Endothelial cell of umbilical vein (primary cell): Measurements from ENCODE around the gene MARVELD2. TPM values are rescaled to one million over a fixed set of nuclear protein-coding genes. Genes with fewer than 3 reads are reported as not detected.

Experiments
- BruUV-seq: library from RNA; stranded (reverse); fragments of 400-500 nt; replicated peaks from 2 replicates; lab custom pipeline; 2021; lab: Mats Ljungman, UMichigan
- CTCF ChIA-PET: fragments of 300-600, 350-600 bp; sonication (Branson Sonifier 250); formaldehyde crosslinking; loops from one replicate; lab custom pipeline; 2021; ENCODE audit warnings: antibody characterized with exemption, inconsistent platforms; lab: Charles Lee
- POLR2A ChIA-PET: fragments of 300-600, 350-600 bp; sonication (Branson Sonifier 250); formaldehyde crosslinking; loops from one replicate; lab custom pipeline; 2021; ENCODE audit warnings: antibody characterized with exemption, inconsistent platforms; lab: Charles Lee
- DNase-seq: peaks from one replicate; pipeline ENCODE4 v3.0.0-alpha.2; 2011; ENCODE audit warnings: low read depth, low spot score
- FAIRE-seq: peaks from 2 replicates; lab custom pipeline; 2011; peaks lifted over from hg19 to GRCh38; lab: Jason Lieb, UNC
- H2AFZ ChIP-seq: 2 replicates; pipeline ENCODE4 v1.6.0; 2012; ENCODE audit warnings: low read depth, low read length, control low read depth, inconsistent platforms
- H3K27ac ChIP-seq: 2 replicates; pipeline ENCODE4 v1.5.1; 2011; ENCODE audit warnings: low read depth, mild to moderate bottlenecking, control low read depth, low read length, moderate library complexity; ENCODE audit not compliant: insufficient read depth
- H3K27me3 ChIP-seq, 2 experiments: 2 replicates each; pipeline versions ENCODE4 v1.6.0 to v1.6.1; 2011; ENCODE audit warnings: low read length in 2 of 2, mixed read lengths in 1 of 2; ENCODE audit not compliant: control insufficient read depth in 2 of 2, insufficient read depth in 2 of 2
- H3K36me3 ChIP-seq, 2 experiments: 2 replicates in 1 of 2; 3 replicates in 1 of 2; pipeline ENCODE4 v1.5.1; 2011; ENCODE audit warnings: low read length in 2 of 2, mild to moderate bottlenecking in 1 of 2, moderate library complexity in 1 of 2; ENCODE audit not compliant: control insufficient read depth in 2 of 2, insufficient read depth in 2 of 2; ENCODE audit errors: extremely low read depth in 1 of 2
- H3K4me1 ChIP-seq: 3 replicates; pipeline ENCODE4 v1.5.1; 2011; ENCODE audit warnings: mild to moderate bottlenecking, low read length; ENCODE audit not compliant: control insufficient read depth, insufficient read depth; ENCODE audit errors: extremely low read depth
- H3K4me2 ChIP-seq: 2 replicates; pipeline ENCODE4 v1.6.1; 2011; ENCODE audit warnings: low read length, control low read depth, mixed read lengths; ENCODE audit not compliant: insufficient read depth
- H3K4me3 ChIP-seq, 3 experiments: fragments of 200-600 bp in 1 of 3; sonication (generic), shearing (Covaris generic) in 1 of 3; replicated peaks in 1 of 3; 2 replicates each; pipeline ENCODE4 v1.5.1; 2011 to 2016; ENCODE audit warnings: control low read depth in 3 of 3, low read length in 3 of 3, mild to moderate bottlenecking in 2 of 3, inconsistent platforms in 1 of 3, low read depth in 1 of 3, moderate library complexity in 1 of 3; ENCODE audit not compliant: insufficient read depth in 1 of 3
- H3K79me2 ChIP-seq: 2 replicates; pipeline ENCODE4 v1.6.0; 2012; ENCODE audit warnings: low read length, inconsistent platforms; ENCODE audit not compliant: control insufficient read depth, insufficient read depth
- H3K9ac ChIP-seq: replicated peaks from 2 replicates; pipeline ENCODE3; 2011; ENCODE audit warnings: low read length, control low read depth; ENCODE audit not compliant: insufficient read depth; ENCODE audit errors: extremely low read depth
- H3K9me1 ChIP-seq: replicated peaks from 3 replicates; pipeline ENCODE4 v1.6.0; 2011; ENCODE audit warnings: mild to moderate bottlenecking, low read length; ENCODE audit not compliant: control insufficient read depth, insufficient read depth; ENCODE audit errors: extremely low read depth
- H3K9me3 ChIP-seq: replicated peaks from 2 replicates; pipeline ENCODE4 v1.5.1; 2012; ENCODE audit warnings: low read length, inconsistent platforms; ENCODE audit not compliant: control insufficient read depth, insufficient read depth
- H4K20me1 ChIP-seq: replicated peaks from 2 replicates; pipeline ENCODE3; 2011; ENCODE audit warnings: mild to moderate bottlenecking, low read length; ENCODE audit not compliant: control insufficient read depth, insufficient read depth; ENCODE audit errors: extremely low read depth
- EZH2 ChIP-seq: IDR thresholded peaks from 2 replicates; pipeline ENCODE4 v1.6.1; 2012; ENCODE audit warnings: borderline replicate concordance, low read depth, mild to moderate bottlenecking, moderate library complexity, low read length, inconsistent platforms; ENCODE audit not compliant: severe bottlenecking
- FOS ChIP-seq: IDR thresholded peaks from 2 replicates; pipeline ENCODE4 v1.6.1; 2011; ENCODE audit warnings: mild to moderate bottlenecking, low read length, moderate library complexity, borderline replicate concordance; ENCODE audit not compliant: insufficient read depth
- GATA2 ChIP-seq: IDR thresholded peaks from 2 replicates; pipeline ENCODE4 v1.7.0; 2011; ENCODE audit warnings: low read depth, mild to moderate bottlenecking, moderate library complexity, mixed read lengths, low read length; ENCODE audit not compliant: insufficient read length, insufficient read depth
- JUN ChIP-seq: IDR thresholded peaks from 2 replicates; pipeline ENCODE4 v1.6.1; 2011; ENCODE audit warnings: borderline replicate concordance, low read depth; ENCODE audit not compliant: insufficient read length, insufficient read depth
- MAX ChIP-seq: IDR thresholded peaks from 2 replicates; pipeline ENCODE4 v1.6.1; 2011; ENCODE audit not compliant: insufficient read depth, insufficient read length
- MYC ChIP-seq: IDR thresholded peaks from one replicate; pipeline ENCODE4 v1.6.1; 2011; ENCODE audit warnings: mild to moderate bottlenecking, low read depth, low read length
- POLR2A ChIP-seq: IDR thresholded peaks from 2 replicates; pipeline ENCODE4 v1.6.1; 2012; ENCODE audit warnings: low read depth, mild to moderate bottlenecking, control low read depth, low read length
- POLR2AphosphoS5 ChIP-seq: IDR thresholded peaks from 2 replicates; pipeline ENCODE4 v1.6.1; 2012; ENCODE audit warnings: low read depth, mild to moderate bottlenecking, control low read depth, low read length, moderate library complexity; ENCODE audit not compliant: insufficient read depth
- dilution Hi-C: fragments of 300-500 bp; cut with MboI; formaldehyde crosslinking; loops from one replicate; pipeline ENCODE4 v1.15.0; 2019; ENCODE audit warnings: low sequenced_read_pairs; ENCODE audit not compliant: extremely low pct_ligation_motif_present
- intact Hi-C: fragments of 100-400 bp; cut with micrococcal nuclease; formaldehyde crosslinking; loops from one replicate; pipeline ENCODE4 v1.10.0; 2022
- polyA plus RNA-seq, 4 experiments: library from polyadenylated mRNA; depleted of rRNA in 3 of 4; stranded (reverse) in 3 of 4; unstranded in 1 of 4; fragments of >200 nt; gene quantifications; 2 replicates each; pipeline versions ENCODE4 v1.2.1 to v1.2.3, GENCODE V29; 2011 to 2012; ENCODE audit warnings: missing spikeins in 1 of 4
- total RNA-seq: library from RNA; stranded (reverse); gene quantifications from 2 replicates; pipeline ENCODE4 v1.2.3, GENCODE V29; 2021
- TF ChIP-seq, protein P1 (sequence below), 2 donors: IDR thresholded peaks; 1 replicate in 1 of 2; 2 replicates in 1 of 2; pipeline ENCODE4 v1.5.1; 2011; ENCODE audit warnings: low read length in 2 of 2, mild to moderate bottlenecking in 2 of 2, moderate library complexity in 2 of 2, control low read depth in 1 of 2, inconsistent platforms in 1 of 2, low read depth in 1 of 2; ENCODE audit not compliant: insufficient read depth in 1 of 2; ENCODE audit errors: extremely low read depth in 1 of 2

The MARVELD2 gene
- total and polyA plus RNA-seq, 2 donors (not counting 3 experiments of a cell fraction or from before 2014, with no cell fraction given) = 5.7 to 7.1 TPM

GRCh38 chr5:69485471-69485870 lies 70.6 kb downstream of the MARVELD2 start:
- dilution Hi-C loops = no loop called here
- Histone ChIP-seq H3K36me3 (no peaks in the 10 kb centered on the region), H3K4me1 (peaks cover 8% of the 10 kb centered on the region), H2AFZ (no peak overlapping the region), H3K4me3 (no peak overlapping the region), H3K9me1 (no peaks in the 10 kb centered on the region), H4K20me1 (no peaks in the 10 kb centered on the region), H3K4me2 (no peak overlapping the region), H3K27ac (no peak overlapping the region), H3K9ac (no peak overlapping the region), H3K9me3 (no peaks in the 10 kb centered on the region), H3K27me3 (peaks cover 0 to 3% of the 10 kb centered on the region in 2 experiments), H3K79me2 (no peaks in the 10 kb centered on the region)
- CTCF ChIA-PET = no interaction called here
- no TSS peak for BruUV-seq
- DNase-seq = no peak
- POLR2A ChIA-PET = no interaction called here
- TF ChIP-seq FOS (no peak), EZH2 (no peak), POLR2AphosphoS5 (no peak), MYC (no peak)
- FAIRE-seq = no peak
- intact Hi-C loops = no loop called here

GRCh38 chr5:69489246-69489645 lies 74.3 kb downstream of the MARVELD2 start:
- H3K79me2 ChIP-seq = no peaks in the 10 kb centered on the region
- H3K9ac ChIP-seq = no peak overlapping the region
- no peak overlapping the region for H3K4me2 ChIP-seq
- ChIA-PET CTCF (no interaction called here), POLR2A (no interaction called here)
- BruUV-seq = no TSS peak
- H3K9me1 ChIP-seq = no peaks in the 10 kb centered on the region
- dilution Hi-C loops = no loop called here
- peaks cover 2 to 21% of the 10 kb centered on the region in 2 experiments for H3K27me3 ChIP-seq
- DNase-seq (no peak), FAIRE-seq (no peak)
- H3K4me1 ChIP-seq = peaks cover 13% of the 10 kb centered on the region
- intact Hi-C loops = no loop called here
- no peaks in the 10 kb centered on the region for H3K9me3 ChIP-seq
- H3K36me3 ChIP-seq = no peaks in the 10 kb centered on the region
- no peak overlapping the region for H3K27ac ChIP-seq
- no peak overlapping the region for H2AFZ ChIP-seq
- no peaks in the 10 kb centered on the region for H4K20me1 ChIP-seq
- H3K4me3 ChIP-seq = no peak overlapping the region
- no peak for TF ChIP-seq POLR2A
- TF ChIP-seq FOS = no peak
- TF ChIP-seq POLR2AphosphoS5 = no peak
- TF ChIP-seq MAX = no peak
- TF ChIP-seq JUN = no peak
- no peak for TF ChIP-seq MYC
- TF ChIP-seq GATA2 = no peak
- TF ChIP-seq EZH2 = no peak
- TF ChIP-seq, protein P1, sequence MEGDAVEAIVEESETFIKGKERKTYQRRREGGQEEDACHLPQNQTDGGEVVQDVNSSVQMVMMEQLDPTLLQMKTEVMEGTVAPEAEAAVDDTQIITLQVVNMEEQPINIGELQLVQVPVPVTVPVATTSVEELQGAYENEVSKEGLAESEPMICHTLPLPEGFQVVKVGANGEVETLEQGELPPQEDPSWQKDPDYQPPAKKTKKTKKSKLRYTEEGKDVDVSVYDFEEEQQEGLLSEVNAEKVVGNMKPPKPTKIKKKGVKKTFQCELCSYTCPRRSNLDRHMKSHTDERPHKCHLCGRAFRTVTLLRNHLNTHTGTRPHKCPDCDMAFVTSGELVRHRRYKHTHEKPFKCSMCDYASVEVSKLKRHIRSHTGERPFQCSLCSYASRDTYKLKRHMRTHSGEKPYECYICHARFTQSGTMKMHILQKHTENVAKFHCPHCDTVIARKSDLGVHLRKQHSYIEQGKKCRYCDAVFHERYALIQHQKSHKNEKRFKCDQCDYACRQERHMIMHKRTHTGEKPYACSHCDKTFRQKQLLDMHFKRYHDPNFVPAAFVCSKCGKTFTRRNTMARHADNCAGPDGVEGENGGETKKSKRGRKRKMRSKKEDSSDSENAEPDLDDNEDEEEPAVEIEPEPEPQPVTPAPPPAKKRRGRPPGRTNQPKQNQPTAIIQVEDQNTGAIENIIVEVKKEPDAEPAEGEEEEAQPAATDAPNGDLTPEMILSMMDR (IDR thresholded peaks at IDR 0.05; ENCODE audit: extremely low read depth in 1 of 2, insufficient read depth in 1 of 2, low read depth in 1 of 2, low read length in 2 of 2) = no peak
